Loucy (cell line): ENCODE results near the gene SEPHS1.

Experiments used
- H2AFZ ChIP-seq: fragments of 200-600 bp; sonication (generic); 2 replicates; pipeline ENCODE4 v1.6.0; 2016; ENCODE audit warnings: antibody characterized with exemption, mild to moderate bottlenecking, low read length, moderate library complexity
- H3F3A ChIP-seq: fragments of 200-600 bp; 2 replicates; pipeline ENCODE4 v1.6.0; 2016; ENCODE audit warnings: antibody characterized with exemption, low read depth, mild to moderate bottlenecking
- H3K27me3 ChIP-seq: fragments of 200-600 bp; sonication (generic); 2 replicates; pipeline ENCODE4 v1.6.1; 2014; ENCODE audit warnings: low read length, mild to moderate bottlenecking; ENCODE audit not compliant: insufficient read depth, poor library complexity, severe bottlenecking
- H3K36me3 ChIP-seq: fragments of 200-600 bp; sonication (generic); 2 replicates; pipeline ENCODE4 v1.6.1; 2016; ENCODE audit warnings: low read length; ENCODE audit not compliant: insufficient read depth
- H3K4me1 ChIP-seq: fragments of 200-600 bp; sonication (generic); 2 replicates; pipeline ENCODE4 v1.5.1; 2014; ENCODE audit warnings: low read length, mild to moderate bottlenecking; ENCODE audit not compliant: insufficient read depth, poor library complexity, severe bottlenecking
- H3K4me2 ChIP-seq: fragments of 200-600 bp; sonication (generic); 2 replicates; pipeline ENCODE4 v1.6.0; 2014; ENCODE audit warnings: antibody characterized with exemption, low read length, low read depth, mild to moderate bottlenecking; ENCODE audit not compliant: poor library complexity, severe bottlenecking
- H3K4me3 ChIP-seq: fragments of 200-600 bp; sonication (generic); 2 replicates; pipeline ENCODE4 v1.5.1; 2014; ENCODE audit warnings: low read length, mild to moderate bottlenecking, mixed read lengths; ENCODE audit not compliant: poor library complexity, severe bottlenecking
- H3K79me2 ChIP-seq: fragments of 200-600 bp; sonication (generic); 2 replicates; pipeline ENCODE4 v1.6.1; 2014; ENCODE audit warnings: low read length; ENCODE audit not compliant: insufficient read depth
- H3K9ac ChIP-seq: fragments of 200-600 bp; sonication (generic); 2 replicates; pipeline ENCODE4 v1.6.0; 2014; ENCODE audit warnings: mild to moderate bottlenecking, low read depth, low read length, moderate library complexity; ENCODE audit not compliant: poor library complexity, severe bottlenecking
- H3K9me2 ChIP-seq: fragments of 200-600 bp; sonication (generic); replicated peaks from 2 replicates; pipeline ENCODE4 v1.6.1; 2016; ENCODE audit warnings: low read depth, low read length, mixed read lengths
- H3K9me3 ChIP-seq: fragments of 200-600 bp; sonication (generic); 2 replicates; pipeline ENCODE4 v1.6.1; 2014; ENCODE audit warnings: mild to moderate bottlenecking, antibody characterized with exemption, low read length, low read depth; ENCODE audit not compliant: insufficient read depth
- H4K20me1 ChIP-seq: fragments of 200-600 bp; sonication (generic); 2 replicates; pipeline ENCODE4 v1.6.0; 2014; ENCODE audit warnings: antibody characterized with exemption, low read length, mild to moderate bottlenecking; ENCODE audit not compliant: insufficient read depth, poor library complexity, severe bottlenecking
- EZH2phosphoT487 ChIP-seq: fragments of 200-600 bp; IDR thresholded peaks from 2 replicates; pipeline ENCODE4 v1.6.1; 2018; ENCODE audit warnings: antibody characterized with exemption, mild to moderate bottlenecking, moderate library complexity, borderline replicate concordance
- TF ChIP-seq, protein P1 (sequence below): fragments of 200-600 bp; sonication (generic); conservative IDR thresholded peaks from 2 replicates; pipeline ENCODE4 v1.5.1; 2014; ENCODE audit warnings: mild to moderate bottlenecking, antibody characterized with exemption, low read length

The SEPHS1 gene

DNA sequence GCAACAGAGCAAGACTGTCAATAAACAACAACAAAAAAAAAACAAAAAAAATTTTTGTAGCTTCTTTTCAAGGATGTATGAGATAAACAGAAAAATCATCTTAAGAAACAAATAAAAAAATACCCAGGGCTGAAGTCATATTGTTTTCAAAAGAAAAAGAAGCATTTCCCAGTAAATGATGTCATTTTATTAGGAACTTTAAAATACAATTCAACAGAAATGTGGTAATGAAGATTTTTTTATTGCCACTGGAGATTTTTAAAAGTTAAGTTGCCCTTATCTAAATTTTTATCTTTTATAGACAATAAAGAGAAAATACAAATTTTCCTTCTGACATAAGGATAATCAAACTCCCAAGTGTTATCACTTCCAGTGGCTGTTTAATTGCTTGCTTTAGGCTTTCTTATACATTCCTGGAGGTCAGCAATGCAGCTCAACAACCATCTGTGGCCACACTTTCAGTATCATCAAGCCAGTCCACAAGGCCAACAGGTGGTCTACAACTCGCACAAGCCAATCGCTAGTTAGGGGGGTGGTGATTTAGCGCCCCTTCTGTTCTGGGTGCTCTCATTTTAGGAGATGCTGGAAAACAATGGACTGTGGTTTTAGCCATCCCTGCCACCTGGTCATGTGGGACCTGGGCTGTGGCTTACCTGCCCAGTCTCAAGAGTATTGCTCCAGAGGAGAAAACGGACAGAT lies 10.8 kb downstream of the SEPHS1 start:
- Histone ChIP-seq H3K4me3 (no peak overlapping the region), H4K20me1 (peaks cover 18% of the 10 kb centered on the region), H3K79me2 (peaks cover 46% of the 10 kb centered on the region), H3K36me3 (peaks cover 43% of the 10 kb centered on the region; the same call in 1 of the 2 replicates), H3K9ac (no peak overlapping the region), H3F3A (0 out of 2 replicates have a peak, but pooled peaks cover 3% of the 10 kb centered on the region), H3K27me3 (no peaks in the 10 kb centered on the region), H3K9me2 (no peaks in the 10 kb centered on the region), H3K4me1 (peaks cover 8% of the 10 kb centered on the region), H2AFZ (no peak overlapping the region), H3K9me3 (no peaks in the 10 kb centered on the region), H3K4me2 (no peak overlapping the region)
- TF ChIP-seq EZH2phosphoT487 = no peak
- TF ChIP-seq, protein P1, sequence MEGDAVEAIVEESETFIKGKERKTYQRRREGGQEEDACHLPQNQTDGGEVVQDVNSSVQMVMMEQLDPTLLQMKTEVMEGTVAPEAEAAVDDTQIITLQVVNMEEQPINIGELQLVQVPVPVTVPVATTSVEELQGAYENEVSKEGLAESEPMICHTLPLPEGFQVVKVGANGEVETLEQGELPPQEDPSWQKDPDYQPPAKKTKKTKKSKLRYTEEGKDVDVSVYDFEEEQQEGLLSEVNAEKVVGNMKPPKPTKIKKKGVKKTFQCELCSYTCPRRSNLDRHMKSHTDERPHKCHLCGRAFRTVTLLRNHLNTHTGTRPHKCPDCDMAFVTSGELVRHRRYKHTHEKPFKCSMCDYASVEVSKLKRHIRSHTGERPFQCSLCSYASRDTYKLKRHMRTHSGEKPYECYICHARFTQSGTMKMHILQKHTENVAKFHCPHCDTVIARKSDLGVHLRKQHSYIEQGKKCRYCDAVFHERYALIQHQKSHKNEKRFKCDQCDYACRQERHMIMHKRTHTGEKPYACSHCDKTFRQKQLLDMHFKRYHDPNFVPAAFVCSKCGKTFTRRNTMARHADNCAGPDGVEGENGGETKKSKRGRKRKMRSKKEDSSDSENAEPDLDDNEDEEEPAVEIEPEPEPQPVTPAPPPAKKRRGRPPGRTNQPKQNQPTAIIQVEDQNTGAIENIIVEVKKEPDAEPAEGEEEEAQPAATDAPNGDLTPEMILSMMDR = no peak

DNA sequence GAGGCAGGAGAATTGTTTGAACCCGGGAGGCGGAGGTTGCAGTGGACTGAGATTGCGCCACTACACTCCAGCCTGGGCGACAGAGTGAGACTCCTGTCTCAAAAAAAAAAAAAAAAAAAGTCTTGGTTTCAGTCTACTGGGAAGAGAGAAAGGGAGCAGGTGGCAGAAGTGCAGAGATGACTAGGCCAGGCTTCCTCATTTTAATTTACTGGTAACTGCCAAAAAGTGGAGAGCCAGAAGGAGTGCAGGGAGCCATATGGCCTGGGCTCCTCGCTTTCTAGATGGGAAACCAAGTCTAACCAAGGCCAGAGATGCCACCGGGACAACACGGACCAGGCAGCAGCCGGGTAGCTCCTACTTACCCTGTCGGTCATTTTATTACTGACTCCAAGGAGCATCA lies 12.2 kb downstream of the SEPHS1 start:
- peaks cover 57% of the 10 kb centered on the region; the same call in 1 of the 2 replicates for H3K36me3 ChIP-seq
- TF ChIP-seq, protein P1 = no peak
- TF ChIP-seq EZH2phosphoT487 = no peak
- peaks cover 3% of the 10 kb centered on the region for H3K4me1 ChIP-seq
- H4K20me1 ChIP-seq = peaks cover 10% of the 10 kb centered on the region
- no peak overlapping the region for H3K4me2 ChIP-seq
- H3K9ac ChIP-seq = no peak overlapping the region
- no peaks in the 10 kb centered on the region for H3K27me3 ChIP-seq
- H2AFZ ChIP-seq = no peak overlapping the region
- H3K9me2 ChIP-seq = no peaks in the 10 kb centered on the region
- no peaks in the 10 kb centered on the region for H3K9me3 ChIP-seq
- no peak overlapping the region for H3K4me3 ChIP-seq
- 0 out of 2 replicates have a peak, but pooled peaks cover 3% of the 10 kb centered on the region for H3F3A ChIP-seq
- peaks cover 35% of the 10 kb centered on the region; the same call in 1 of the 2 replicates for H3K79me2 ChIP-seq

DNA sequence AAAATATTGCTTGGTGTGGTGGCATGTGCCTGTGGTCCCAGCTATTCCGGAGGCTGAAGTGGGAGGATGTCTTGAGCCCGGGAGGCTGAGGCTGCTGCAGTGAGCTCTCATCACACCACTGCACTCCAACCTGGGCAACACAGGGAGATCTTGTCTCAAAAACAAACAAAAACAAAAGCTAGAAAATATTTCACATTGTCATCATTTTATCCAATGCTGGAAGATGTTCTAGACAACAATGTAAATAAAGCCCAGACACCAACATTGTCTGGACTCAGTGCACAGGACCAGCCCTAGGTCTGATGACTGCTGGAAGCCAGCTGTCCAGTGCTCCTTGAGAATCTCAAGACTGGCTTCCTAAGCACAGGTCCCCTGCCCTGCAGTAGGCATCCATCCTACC lies 13.5 kb downstream of the SEPHS1 start:
- H3K4me1 ChIP-seq = no peaks in the 10 kb centered on the region
- H3K27me3 ChIP-seq = no peaks in the 10 kb centered on the region
- peaks cover 4% of the 10 kb centered on the region for H4K20me1 ChIP-seq
- peaks cover 23% of the 10 kb centered on the region; the same call in 1 of the 2 replicates for H3K79me2 ChIP-seq
- H3K4me2 ChIP-seq = no peak overlapping the region
- no peaks in the 10 kb centered on the region for H3F3A ChIP-seq
- no peak for TF ChIP-seq EZH2phosphoT487
- TF ChIP-seq, protein P1 = no peak
- no peaks in the 10 kb centered on the region for H3K9me3 ChIP-seq
- peaks cover 59% of the 10 kb centered on the region; the same call in 1 of the 2 replicates for H3K36me3 ChIP-seq
- no peak overlapping the region for H2AFZ ChIP-seq
- no peak overlapping the region for H3K9ac ChIP-seq
- no peak overlapping the region for H3K4me3 ChIP-seq
- no peaks in the 10 kb centered on the region for H3K9me2 ChIP-seq
